ENCODE data around the gene ELOVL7.
"Not testable (repeated sequence)": the region's sequence is repeated elsewhere in the genome, so short reads cannot be mapped to it uniquely, and the experiment has no call there.

The ELOVL7 gene

DNA sequence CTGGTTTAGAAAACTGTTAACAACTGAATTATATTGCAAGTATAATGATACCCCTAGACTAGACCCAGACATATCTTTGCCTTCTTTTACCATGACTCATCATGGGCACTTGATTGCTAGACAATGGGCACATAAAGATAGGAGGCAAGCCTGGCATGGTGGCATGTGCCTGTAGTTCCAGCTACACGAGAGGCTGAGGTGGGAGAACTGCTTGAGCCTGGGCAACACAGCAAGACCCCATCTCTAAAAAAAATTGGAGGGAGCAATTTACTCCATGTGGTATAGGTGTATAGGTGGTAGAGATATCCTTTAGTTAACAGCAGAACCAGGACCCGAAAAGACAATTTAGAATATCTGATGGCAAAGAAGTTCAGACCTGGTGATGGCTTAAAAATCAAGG lies 51.6 kb downstream of the ELOVL7 start:
- no peak for DNase-seq

DNA sequence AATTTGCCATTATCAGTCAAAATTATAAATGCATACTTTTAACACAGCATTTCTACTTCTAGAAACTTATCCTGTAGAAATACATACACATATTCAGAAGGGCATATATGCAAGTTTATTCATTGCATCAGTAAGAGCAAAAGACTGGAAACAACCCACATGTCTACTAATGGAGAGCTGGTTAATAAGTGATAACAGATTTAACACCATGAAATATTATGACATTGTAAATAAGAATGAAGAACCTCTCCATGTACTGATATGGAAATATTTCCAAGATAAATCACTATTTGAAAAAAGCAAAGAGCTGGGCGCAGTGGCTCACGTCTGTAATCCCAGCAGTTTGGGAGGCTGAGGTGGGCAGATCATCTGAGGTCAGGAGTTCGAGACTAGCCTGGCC lies 54.5 kb downstream of the ELOVL7 start:
- no peak for DNase-seq

DNA sequence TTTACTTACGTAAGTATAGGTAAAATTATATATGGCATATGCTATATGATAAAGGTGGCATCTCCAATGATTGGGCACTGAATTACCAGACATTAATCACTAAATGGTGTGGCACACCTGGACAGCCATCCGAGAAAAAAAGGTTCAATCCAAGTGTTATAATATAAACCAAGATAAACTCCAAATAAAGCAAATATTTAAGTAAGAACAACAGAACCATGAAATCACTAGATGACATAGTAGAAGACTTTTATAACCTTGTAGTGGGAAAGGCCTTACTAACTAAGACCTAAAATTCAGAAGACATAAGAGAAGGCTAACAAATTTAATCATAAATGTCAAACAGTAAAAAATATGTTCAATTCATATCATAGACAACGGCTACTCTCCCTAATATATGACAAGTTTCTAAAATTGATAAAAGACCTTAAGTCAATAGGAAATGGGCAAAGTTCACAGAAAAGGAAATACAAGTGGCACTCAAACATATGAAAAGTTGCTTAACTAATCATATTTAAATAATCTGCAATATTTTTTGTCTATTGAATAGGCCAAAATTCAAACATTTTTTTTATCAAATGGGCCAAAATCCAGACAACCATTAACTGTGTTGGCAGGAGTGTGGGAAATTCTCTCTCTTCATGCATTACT lies 55.1 kb downstream of the ELOVL7 start:
- no peak for DNase-seq

- no peak for DNase-seq
Observed at GRCh38 chr5:60779466-60779865, 64.6 kb downstream of the ELOVL7 start.

DNA sequence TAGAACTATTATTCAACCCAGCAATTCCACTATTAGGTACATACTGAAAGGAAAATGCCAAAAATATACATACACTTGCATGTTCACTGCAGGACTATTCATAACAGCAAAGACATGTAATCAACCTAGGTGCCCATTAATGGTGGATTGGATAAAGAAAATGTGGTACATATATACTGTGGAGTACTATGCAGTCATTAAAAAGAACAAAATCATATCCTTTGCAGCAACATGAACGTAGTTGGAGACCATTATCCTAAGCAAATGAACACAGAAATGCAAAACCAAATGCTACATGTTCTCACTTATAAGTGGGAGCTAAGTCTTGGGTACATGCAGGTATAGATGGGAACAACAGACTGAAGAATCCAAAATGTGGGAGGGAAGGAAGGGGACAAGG lies 67.7 kb downstream of the ELOVL7 start:
- no peak for DNase-seq

DNA sequence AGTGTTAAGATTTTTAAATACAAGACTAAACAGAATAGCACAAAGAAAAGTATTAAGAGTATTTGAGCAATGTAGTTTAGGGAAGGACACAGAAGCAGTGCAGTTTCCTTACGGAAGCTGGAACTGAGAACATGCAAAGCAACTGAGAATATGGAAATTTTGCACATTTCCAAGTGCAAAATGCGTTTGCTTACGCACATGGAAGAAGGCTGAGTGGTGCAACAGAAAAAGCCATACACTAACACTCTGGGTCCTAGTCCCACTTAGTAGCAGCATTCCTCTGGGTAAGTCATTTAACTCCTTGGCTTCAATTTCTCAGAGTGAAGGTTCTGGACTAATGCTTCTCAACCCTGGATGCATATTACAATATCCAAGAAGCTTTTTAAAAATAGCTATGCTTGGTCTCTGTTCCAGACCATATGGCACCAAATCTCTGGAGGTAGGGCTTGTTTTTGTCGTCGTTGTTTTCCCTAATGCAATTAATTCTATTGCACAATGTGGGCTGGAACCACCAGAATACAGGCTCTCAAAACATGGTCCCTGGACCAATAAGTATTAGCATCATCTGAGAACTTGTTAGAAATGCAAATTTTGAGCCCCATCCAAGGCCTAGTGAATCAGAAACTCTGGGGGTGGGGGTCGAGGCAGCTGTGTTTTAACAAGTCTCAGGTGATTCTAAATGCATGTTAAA lies 78.9 kb downstream of the ELOVL7 start:
- no peak for DNase-seq

GRCh38 chr5:60763061-60763460 lies 81.0 kb downstream of the ELOVL7 start:
- DNase-seq: no peak

- DNase-seq: no peak
Observed at GRCh38 chr5:60754495-60754894, 89.6 kb downstream of the ELOVL7 start.

- no peak for DNase-seq
Observed at GRCh38 chr5:60744682-60745081, 99.4 kb downstream of the ELOVL7 start.

DNA sequence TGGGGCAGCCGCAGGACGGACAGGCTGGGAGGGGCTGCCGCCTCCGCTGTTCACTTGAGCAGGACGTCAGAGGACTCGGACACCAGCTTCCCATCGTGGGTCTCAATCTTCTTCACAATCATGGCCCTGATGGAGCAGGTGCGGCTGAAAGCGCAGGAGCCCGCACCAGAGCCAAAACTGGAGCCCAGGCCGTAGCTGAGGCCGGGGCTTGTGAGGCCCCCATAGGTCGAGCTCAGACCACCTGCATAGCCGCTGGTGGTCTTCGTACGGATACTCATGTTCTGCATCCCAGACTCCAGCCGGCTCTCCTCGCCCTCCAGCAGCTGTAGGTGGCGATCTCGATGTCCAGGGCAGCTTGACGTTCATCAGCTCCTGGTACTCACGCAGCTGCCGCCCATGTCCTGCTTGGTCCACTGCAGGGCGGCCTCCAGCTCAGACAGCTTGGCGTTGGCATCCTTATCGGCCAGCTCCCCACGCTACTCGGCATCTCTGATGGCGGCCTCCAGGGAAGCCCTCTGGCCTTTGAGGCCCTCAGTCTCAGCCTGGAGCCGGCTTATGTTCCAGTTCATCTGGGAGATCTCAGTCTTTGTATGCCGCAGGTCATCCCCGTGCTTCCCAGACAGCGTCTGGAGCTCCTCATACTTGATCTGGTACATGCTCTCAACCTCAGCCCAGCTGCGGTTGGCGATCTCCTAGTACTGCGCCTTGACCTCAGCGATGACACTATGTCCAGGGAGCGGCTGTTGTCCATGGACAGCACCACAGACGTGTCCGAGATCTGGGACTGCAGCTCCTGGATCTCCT lies 100.4 kb downstream of the ELOVL7 start:
- DNase-seq: no peak

DNA sequence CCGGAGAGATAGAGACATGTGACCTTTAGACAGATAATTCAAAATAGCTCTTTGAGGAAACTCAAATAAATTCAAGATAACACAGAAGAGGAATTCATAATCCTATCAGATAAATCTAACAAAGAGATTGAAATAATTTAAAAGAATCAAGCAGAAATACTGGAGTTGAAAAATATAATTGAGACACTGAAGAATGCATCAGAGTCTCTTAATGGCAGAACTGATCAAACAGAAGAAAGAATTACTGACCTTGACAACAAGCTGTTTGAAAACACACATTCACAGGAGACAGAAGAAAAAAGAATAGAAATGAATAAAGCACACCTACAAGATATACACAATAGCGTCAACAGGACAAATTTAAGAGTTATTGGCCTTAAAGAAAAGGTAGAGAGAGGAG lies 103.7 kb downstream of the ELOVL7 start:
- no peak for DNase-seq

DNA sequence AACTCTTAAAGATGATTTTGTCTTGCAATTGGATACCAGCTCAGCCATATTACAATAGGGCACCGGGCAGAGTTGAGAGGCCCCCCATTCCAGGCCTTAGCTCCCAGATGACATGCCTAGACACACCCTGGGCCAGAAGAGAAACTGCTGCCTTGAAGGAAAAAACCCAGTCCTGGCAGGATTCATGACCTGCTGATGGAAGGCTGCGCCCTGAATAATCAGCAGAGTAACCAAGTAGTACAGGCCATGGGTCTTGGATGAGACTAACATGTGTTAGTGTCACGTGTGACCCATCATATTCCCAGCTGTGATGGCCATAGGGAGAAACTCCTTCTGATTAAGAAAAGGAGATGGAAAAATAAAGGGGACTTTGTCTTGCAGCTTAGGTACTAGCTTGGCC lies 105.1 kb downstream of the ELOVL7 start:
- no peak for DNase-seq

DNA sequence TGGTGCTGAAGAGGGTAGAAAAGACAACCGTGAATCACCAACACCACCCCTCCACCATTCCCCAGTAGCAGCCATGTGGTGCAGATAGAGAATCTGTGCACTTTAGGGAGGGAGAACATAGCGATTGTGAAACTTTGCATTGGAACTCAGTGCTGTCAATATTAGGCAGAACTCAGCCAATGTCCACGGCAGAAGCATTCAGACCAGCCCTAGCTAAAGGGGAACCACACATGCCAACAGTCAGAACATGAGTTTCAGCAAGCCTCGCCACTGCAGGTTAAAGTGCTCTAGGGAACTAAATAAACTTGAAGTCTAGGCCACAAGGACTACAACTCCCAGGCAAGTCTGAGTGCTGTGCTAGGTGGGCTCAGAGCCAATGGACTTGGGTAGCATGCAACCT lies 105.6 kb downstream of the ELOVL7 start:
- no peak for DNase-seq

GRCh38 chr5:60730858-60731257 lies 113.2 kb downstream of the ELOVL7 start:
- DNase-seq: not testable (repeated sequence)

- DNase-seq: no peak
Observed at GRCh38 chr5:60727033-60727679, 116.9 kb downstream of the ELOVL7 start.

DNA sequence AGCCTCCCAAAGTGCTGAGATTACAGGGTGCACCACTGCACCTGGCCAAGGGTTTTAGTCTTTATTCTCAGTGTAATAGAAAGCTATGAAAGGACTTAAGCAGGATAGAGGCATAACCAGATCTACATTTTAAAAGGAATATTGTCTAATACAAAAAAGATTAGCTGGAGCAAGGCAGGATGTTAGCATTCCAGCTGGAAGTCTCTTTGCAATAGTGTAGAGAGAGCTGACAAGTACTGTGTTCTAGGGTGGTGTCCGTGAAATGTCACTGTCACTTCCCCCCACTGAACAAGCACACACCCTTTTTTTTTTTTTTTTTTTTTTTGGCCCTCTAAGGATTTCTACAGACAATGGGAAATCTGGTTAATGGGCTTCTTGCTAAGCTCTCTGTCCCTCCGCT lies 119.9 kb downstream of the ELOVL7 start:
- no peak for DNase-seq

DNA sequence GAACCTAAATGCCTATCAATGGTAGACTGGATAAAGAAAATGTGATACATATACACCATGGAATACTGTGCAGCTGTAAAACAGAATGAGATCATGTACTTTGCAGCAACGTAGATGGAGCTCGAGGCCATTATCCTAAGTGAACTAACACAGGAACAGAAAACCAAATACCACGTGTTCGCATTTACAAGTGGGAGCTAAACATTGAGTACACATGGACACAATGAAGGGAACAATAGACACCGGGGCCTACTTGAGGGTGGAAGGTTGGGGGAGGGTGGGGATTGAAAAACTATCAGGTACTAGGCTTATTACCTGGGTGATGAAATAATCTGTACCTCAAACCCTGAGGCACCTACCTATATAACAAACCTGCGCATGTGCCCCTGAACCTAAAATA lies 121.7 kb downstream of the ELOVL7 start:
- peak; percentile 92 for DNase-seq

- no peak for DNase-seq
Observed at GRCh38 chr5:60719329-60719728, 124.7 kb downstream of the ELOVL7 start.

GRCh38 chr5:60718166-60718892 lies 125.7 kb downstream of the ELOVL7 start:
- DNase-seq: no peak

DNA sequence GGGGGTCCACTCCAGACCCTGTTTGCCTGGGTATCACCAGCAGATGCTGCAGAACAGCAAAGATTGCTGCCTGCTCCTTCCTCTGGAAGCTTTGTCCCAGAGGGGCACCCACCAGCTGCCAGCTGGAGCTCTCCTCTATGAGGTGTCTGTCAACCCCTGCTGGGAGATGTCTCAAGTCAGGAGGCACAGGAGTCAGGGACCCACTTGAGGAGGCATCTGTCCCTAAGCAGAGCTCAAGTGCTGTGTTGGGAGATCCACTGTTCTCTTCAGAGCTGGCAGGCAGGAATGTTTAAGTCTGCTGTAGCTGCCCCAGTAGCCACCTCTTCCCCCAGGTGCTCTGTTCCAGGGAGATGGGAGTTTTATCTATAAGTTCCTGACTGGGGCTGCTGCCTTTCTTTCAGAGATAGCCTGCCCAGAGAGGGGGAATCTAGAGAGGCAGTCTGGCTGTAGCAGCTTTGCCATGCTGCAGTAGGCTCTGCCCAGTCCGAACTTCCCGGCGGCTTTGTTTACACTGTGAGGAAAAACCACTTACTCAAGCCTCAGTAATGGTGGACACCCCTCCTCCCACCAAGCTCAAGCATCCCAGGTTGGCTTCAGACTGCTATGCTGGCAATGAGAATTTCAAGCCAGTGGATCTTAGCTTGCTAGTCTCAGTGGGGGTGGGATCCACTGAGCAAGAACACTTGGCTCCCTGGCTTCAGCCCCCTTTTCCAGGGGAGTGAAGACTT lies 128.7 kb downstream of the ELOVL7 start:
- DNase-seq: not testable (repeated sequence)

DNA sequence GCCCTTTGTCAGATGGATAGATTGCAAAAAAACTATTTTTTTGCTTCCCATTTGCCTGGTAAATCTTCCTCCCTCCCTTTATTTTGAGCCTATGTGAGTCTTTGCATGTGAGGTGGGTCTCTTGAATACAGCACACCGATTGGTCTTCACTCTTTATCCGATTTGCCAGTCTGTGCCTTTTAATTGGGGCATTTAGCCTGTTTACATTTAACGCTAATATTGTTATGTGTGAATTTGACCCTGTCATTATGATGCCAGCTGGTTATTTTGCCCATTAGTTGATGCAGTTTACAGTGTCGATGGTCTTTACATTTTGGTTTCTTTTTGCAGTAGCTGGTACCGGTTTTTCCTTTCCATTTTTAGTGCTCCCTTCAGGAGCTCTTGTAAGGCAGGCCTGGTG lies 131.1 kb downstream of the ELOVL7 start:
- no peak for DNase-seq

GRCh38 chr5:60711892-60712291 lies 132.2 kb downstream of the ELOVL7 start:
- DNase-seq: not testable (repeated sequence)
